Sigmoid colon (tissue), 7 donors: ENCODE measurements around the gene VWA7. TPM values are rescaled to one million over a fixed set of nuclear protein-coding genes. Genes with fewer than 3 reads are reported as not detected.
A peak's percentile ranks its signal among the peaks of the same experiment; 100 is the strongest.

ENCODE experiments used
- DNase-seq: peaks from one replicate; pipeline ENCODE4 v3.0.0-alpha.2; 2019
- H3K27ac ChIP-seq, 4 donors: fragments of 200-600 bp; sonication (generic); one replicate each; pipeline ENCODE4 v1.5.1; 2016 to 2019; ENCODE audit warnings: mild to moderate bottlenecking in 1 of 4
- H3K27me3 ChIP-seq, 3 donors: fragments of 200-600 bp; sonication (generic); one replicate each; pipeline ENCODE4 v1.5.1; 2019; ENCODE audit warnings: mild to moderate bottlenecking in 1 of 3
- H3K36me3 ChIP-seq, 4 donors: fragments of 200-600 bp; sonication (generic); one replicate each; pipeline ENCODE4 v1.5.1; 2016 to 2019
- H3K4me1 ChIP-seq, 4 donors: fragments of 200-600 bp; sonication (generic); one replicate each; pipeline ENCODE4 v1.5.1; 2017 to 2019
- H3K4me3 ChIP-seq, 4 donors: fragments of 200-600 bp; sonication (generic); one replicate each; pipeline ENCODE4 v1.5.1; 2017 to 2019; ENCODE audit warnings: mild to moderate bottlenecking in 2 of 4, moderate library complexity in 1 of 4
- H3K9me3 ChIP-seq, 4 donors: fragments of 200-600 bp in 3 of 4; sonication (generic) in 3 of 4; one replicate each; pipeline versions ENCODE4 v1.5.1 to v1.6.1; 2013 to 2019
- EP300 ChIP-seq, 4 donors: sonication (generic); formaldehyde crosslinking; IDR thresholded peaks; one replicate each; pipeline ENCODE4 v1.6.1; 2017; ENCODE audit warnings: antibody characterized with exemption in 4 of 4
- POLR2A ChIP-seq, 2 donors: fragments of 450-650 bp; IDR thresholded peaks; one replicate each; pipeline ENCODE4 v1.6.1; 2016; ENCODE audit warnings: antibody characterized with exemption in 2 of 2, mild to moderate bottlenecking in 2 of 2, moderate library complexity in 2 of 2
- POLR2AphosphoS5 ChIP-seq, 4 donors: sonication (generic); formaldehyde crosslinking; IDR thresholded peaks; one replicate each; pipeline ENCODE4 v1.6.1; 2017; ENCODE audit warnings: antibody characterized with exemption in 4 of 4
- WGBS, 2 donors: extraction: QIAGEN DNeasy Blood & Tissue Kit; methylation state at CpG; one replicate each; pipeline ENCODE4 v1.1.7; 2013; 5-methylcytosine and 5-hydroxymethylcytosine counted together
- intact Hi-C: fragments of 100-400 bp; cut with DNase I; formaldehyde crosslinking; loops from one replicate; pipeline ENCODE4 v1.15.1; 2023
- polyA plus RNA-seq, 3 donors: library from polyadenylated mRNA; stranded (reverse); fragments of 200-250 nt; gene quantifications; one replicate each; pipeline ENCODE4 v1.2.3, GENCODE V29; 2013
- total RNA-seq, 4 donors: library from RNA; depleted of rRNA; stranded (reverse); fragments of >200 nt; gene quantifications; one replicate each; pipeline ENCODE4 v1.1.0, GENCODE V29; 2016
- TF ChIP-seq, protein P1 (sequence below), 4 experiments: fragments of 450-650 bp in 3 of 4; fragments of 200-600 bp in 1 of 4; IDR thresholded peaks; one replicate each; pipeline ENCODE4 v1.5.1; 2016 to 2019; ENCODE audit warnings: antibody characterized with exemption in 4 of 4, mild to moderate bottlenecking in 3 of 4, moderate library complexity in 2 of 4
- donor health status: healthy with polysubstance abuse.
- donor health status: Bipolar disorder and iron deficiency.
- donor health status: healthy.

The VWA7 gene
- total and polyA plus RNA-seq, 7 donors = 0.14 to 6.0 (median 3.2) TPM; not detected in 1

- H3K4me3 ChIP-seq = peak overlapping the region; percentile 37 to 83 (median 73)
- intact Hi-C loops = loop anchor here (2.0 kb wide), 1 partner anchor 54 kb away; the partner anchor contains the start of gene VARS1
- TF ChIP-seq, protein P1, sequence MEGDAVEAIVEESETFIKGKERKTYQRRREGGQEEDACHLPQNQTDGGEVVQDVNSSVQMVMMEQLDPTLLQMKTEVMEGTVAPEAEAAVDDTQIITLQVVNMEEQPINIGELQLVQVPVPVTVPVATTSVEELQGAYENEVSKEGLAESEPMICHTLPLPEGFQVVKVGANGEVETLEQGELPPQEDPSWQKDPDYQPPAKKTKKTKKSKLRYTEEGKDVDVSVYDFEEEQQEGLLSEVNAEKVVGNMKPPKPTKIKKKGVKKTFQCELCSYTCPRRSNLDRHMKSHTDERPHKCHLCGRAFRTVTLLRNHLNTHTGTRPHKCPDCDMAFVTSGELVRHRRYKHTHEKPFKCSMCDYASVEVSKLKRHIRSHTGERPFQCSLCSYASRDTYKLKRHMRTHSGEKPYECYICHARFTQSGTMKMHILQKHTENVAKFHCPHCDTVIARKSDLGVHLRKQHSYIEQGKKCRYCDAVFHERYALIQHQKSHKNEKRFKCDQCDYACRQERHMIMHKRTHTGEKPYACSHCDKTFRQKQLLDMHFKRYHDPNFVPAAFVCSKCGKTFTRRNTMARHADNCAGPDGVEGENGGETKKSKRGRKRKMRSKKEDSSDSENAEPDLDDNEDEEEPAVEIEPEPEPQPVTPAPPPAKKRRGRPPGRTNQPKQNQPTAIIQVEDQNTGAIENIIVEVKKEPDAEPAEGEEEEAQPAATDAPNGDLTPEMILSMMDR (IDR thresholded peaks at IDR 0.05) = no peak
- TF ChIP-seq POLR2AphosphoS5 (IDR thresholded peaks at IDR 0.05) = no peak
- TF ChIP-seq EP300 (IDR thresholded peaks at IDR 0.05) = no peak
- no peak for TF ChIP-seq POLR2A (IDR thresholded peaks at IDR 0.05)
- H3K36me3 ChIP-seq = no peaks in the 10 kb centered on the region
- H3K9me3 ChIP-seq = no peaks in the 10 kb centered on the region
- 3 to 8% methylated on average over 29 of the region's 29 CpGs for WGBS, 2 donors
- H3K4me1 ChIP-seq = peaks cover 0 to 26% (median 21%) of the 10 kb centered on the region in 4 donors
- DNase-seq = no peak
- H3K27ac ChIP-seq = peak overlapping the region; percentile 59 to 78 (median 75)
- H3K27me3 ChIP-seq = no peaks in the 10 kb centered on the region
Observed at GRCh38 chr6:31740397-31741223, 36.5 kb downstream of the VWA7 start.

GRCh38 chr6:31739639-31740396 lies 37.3 kb downstream of the VWA7 start, which contains the start of gene MSH5:
TSS of gene MSH5 (plus strand) at chr6:31740005. CDS start at chr6:31740467, 462 bp downstream.
- Histone ChIP-seq H3K36me3 (no peaks in the 10 kb centered on the region), H3K27me3 (no peaks in the 10 kb centered on the region), H3K4me1 (peaks cover 0 to 31% (median 24%) of the 10 kb centered on the region in 4 donors), H3K27ac (peak within 1 kb of the TSS; percentile 74 to 95 (median 77)), H3K9me3 (no peaks in the 10 kb centered on the region), H3K4me3 (peak within 1 kb of the TSS; percentile 37 to 83 (median 73))
- peak; percentile 100 for DNase-seq
- 0% methylated on average over 58 of the region's 58 CpGs for WGBS, 2 donors
- intact Hi-C loops = loop anchor here (2.0 kb wide), 1 partner anchor 55 kb away; the partner anchor contains the start of gene VARS1
- TF ChIP-seq, protein P1 (IDR thresholded peaks at IDR 0.05) = no peak
- TF ChIP-seq POLR2AphosphoS5 (IDR thresholded peaks at IDR 0.05) = peak; percentile 78 to 87 (median 85)
- TF ChIP-seq POLR2A (IDR thresholded peaks at IDR 0.05) = peak in 1 of 2 donors; percentile 72

DNA sequence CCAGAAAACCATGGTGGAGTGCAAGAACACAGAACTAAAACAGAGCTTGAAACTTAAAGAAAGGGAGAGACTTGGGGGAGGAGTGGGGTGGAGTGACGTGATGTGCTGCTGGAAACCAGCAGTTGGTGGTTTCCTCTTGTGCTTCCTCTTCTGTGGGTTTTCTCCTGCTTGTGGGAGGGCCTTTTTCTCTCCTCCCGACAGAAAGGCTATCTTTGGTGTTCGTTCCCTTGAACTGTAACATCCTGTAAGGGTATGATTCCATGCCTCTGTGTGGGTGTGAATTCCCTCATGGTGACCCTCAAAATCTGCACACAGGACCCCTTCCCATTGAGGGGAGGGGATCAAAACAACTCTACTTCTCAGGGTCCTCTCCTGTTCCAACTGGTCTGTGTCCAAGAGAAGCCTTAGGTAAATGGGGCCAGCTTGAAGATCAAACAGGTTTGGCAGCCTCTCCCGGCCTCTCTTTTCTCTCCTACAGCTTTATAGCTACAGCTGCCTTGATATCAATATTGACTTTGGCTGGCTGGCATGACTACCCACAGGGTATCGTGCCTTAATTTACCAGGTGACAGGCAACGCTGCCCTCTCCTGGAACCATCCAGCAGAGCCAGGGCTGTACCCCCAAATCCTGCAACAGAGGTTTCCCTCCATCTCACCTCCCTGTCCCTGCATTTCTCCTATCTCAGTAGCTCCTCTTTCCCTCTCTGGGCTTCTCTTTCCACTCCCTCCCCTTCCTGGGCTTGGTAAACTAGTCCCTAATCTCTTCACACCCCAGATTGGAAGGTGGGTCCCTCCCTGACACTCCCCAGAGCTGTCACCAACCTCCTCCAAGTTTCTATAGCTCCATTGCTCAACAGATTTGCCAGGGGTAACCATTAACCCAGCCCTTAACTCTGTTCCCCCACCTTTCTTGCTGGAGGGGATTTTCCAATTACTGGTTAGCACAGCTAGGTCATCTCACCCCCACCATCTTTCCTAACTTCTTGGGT lies 38.8 kb downstream of the VWA7 start:
- peak overlapping the region; percentile 92 to 98 (median 94) for H3K27ac ChIP-seq
- WGBS, 2 donors = 2 to 9% methylated on average over 6 of the region's 6 CpGs
- intact Hi-C loops = no loop called here
- TF ChIP-seq POLR2AphosphoS5 (IDR thresholded peaks at IDR 0.05) = peak in 2 of 4 donors; percentile 24 to 60
- TF ChIP-seq, protein P1 (IDR thresholded peaks at IDR 0.05) = no peak
- no peak for TF ChIP-seq POLR2A (IDR thresholded peaks at IDR 0.05)
- no peak for TF ChIP-seq EP300 (IDR thresholded peaks at IDR 0.05)
- no peak for DNase-seq
- H3K9me3 ChIP-seq = no peaks in the 10 kb centered on the region
- H3K4me3 ChIP-seq = no peak overlapping the region
- peaks cover 6 to 9% (median 7%) of the 10 kb centered on the region in 4 donors for H3K36me3 ChIP-seq
- no peaks in the 10 kb centered on the region for H3K27me3 ChIP-seq
- peaks cover 0 to 46% (median 40%) of the 10 kb centered on the region in 4 donors for H3K4me1 ChIP-seq
